Posterior vena cava (tissue), 2 donors: ENCODE results near the gene TNPO2. TPM values are rescaled to one million over a fixed set of nuclear protein-coding genes. Genes with fewer than 3 reads are reported as not detected.

Source experiments
- DNase-seq: peaks from one replicate; pipeline ENCODE4 v3.0.0-alpha.2; 2020; ENCODE audit warnings: low spot score
- intact Hi-C, 2 donors: fragments of 100-400 bp; cut with DNase I; formaldehyde crosslinking; loops; one replicate each; pipeline versions ENCODE4 v1.14.1 to v1.14.2; 2022 to 2023
- total RNA-seq, 2 donors: library from RNA; stranded (reverse); fragmentation: NEBNext Ultra II Directional; extraction: Animal tissue kit (Norgen Biotek cat#: 25700); gene quantifications; one replicate each; pipeline ENCODE4 v1.2.1, GENCODE V29; 2021
- donor health status: DM: yes; HTN: yes; CAD: no.
- donor health status: DM: yes; HTN: yes; CAD: no.

Gene TNPO2
- total RNA-seq, 2 donors from 2014 or later, result 57.5 to 59.2 TPM

GRCh38 chr19:12665281-12665573, 58.5 kb downstream of the TNPO2 start:
- intact Hi-C loops, result no loop called here
- peak; percentile 91 for DNase-seq

- intact Hi-C loops, result no loop called here
- DNase-seq, result no peak
These were observed 59.1 kb downstream of the TNPO2 start for GRCh38 chr19:12664406-12665280.

- no peak for DNase-seq
- intact Hi-C loops, result no loop called here
These were observed 62.8 kb downstream of the TNPO2 start for GRCh38 chr19:12660980-12661379.

GRCh38 chr19:12657966-12658365, 65.8 kb downstream of the TNPO2 start:
- intact Hi-C loops, result no loop called here
- DNase-seq, result no peak

GRCh38 chr19:12656899-12657571, 66.7 kb downstream of the TNPO2 start:
- no peak for DNase-seq
- intact Hi-C loops, result no loop called here

- no peak for DNase-seq
- intact Hi-C loops, result no loop called here
These were observed 68.2 kb downstream of the TNPO2 start for GRCh38 chr19:12655546-12655945.

GRCh38 chr19:12652219-12652618, 71.5 kb downstream of the TNPO2 start:
- no peak for DNase-seq
- intact Hi-C loops, result no loop called here

GRCh38 chr19:12649941-12650340, 73.8 kb downstream of the TNPO2 start:
- DNase-seq, result no peak
- intact Hi-C loops, result no loop called here

Other genes starting within 250 kb of the TNPO2 start
- 1 to 10 TPM; 2.9 to 3.0 TPM for gene ZNF709, start 239.1 kb downstream of the TNPO2 start, total RNA-seq
- gene ZNF564, start 172.4 kb downstream of the TNPO2 start, total RNA-seq, result 10 to 100 TPM; 11.8 to 12.6 TPM
- gene ZNF490, start 113.1 kb downstream of the TNPO2 start, total RNA-seq, result 1 to 10 TPM; 5.4 to 6.3 TPM
- 10 to 100 TPM; 26.8 to 28.5 TPM for gene ZNF791, start 113.0 kb downstream of the TNPO2 start, total RNA-seq
- gene MAN2B1, start 57.2 kb downstream of the TNPO2 start, total RNA-seq, result 10 to 100 TPM; 57.2 to 95.8 TPM
- gene WDR83, start 57.1 kb downstream of the TNPO2 start, total RNA-seq, result 1 to 10 TPM; 6.7 to 6.9 TPM
- 10 to 100 TPM; 47.2 to 52.6 TPM for gene DHPS, start 42.1 kb downstream of the TNPO2 start, total RNA-seq
- gene GNG14, start 35.9 kb downstream of the TNPO2 start, total RNA-seq, result not detected
- gene FBXW9, start 27.3 kb downstream of the TNPO2 start, total RNA-seq, result 1 to 10 TPM; 3.1 to 3.6 TPM
- 100 to 1,000 TPM; 109 to 121 TPM for gene TRIR, start 10.8 kb upstream of the TNPO2 start, total RNA-seq
- gene GET3, start 13.6 kb upstream of the TNPO2 start, total RNA-seq, result 10 to 100 TPM; 41.2 to 42.6 TPM
- gene BEST2, start 27.9 kb upstream of the TNPO2 start, total RNA-seq, result not detected
- gene HOOK2, start 51.6 kb upstream of the TNPO2 start, total RNA-seq, result 10 to 100 TPM; 20.2 to 21.7 TPM
- 100 to 1,000 TPM; 193 to 418 TPM for gene JUNB, start 67.6 kb upstream of the TNPO2 start, total RNA-seq
- 100 to 1,000 TPM; 126 to 130 TPM for gene PRDX2, start 77.9 kb upstream of the TNPO2 start, total RNA-seq
- 1 to 10 TPM in 1 of 2 donors, under 1 TPM in 1; 1.00 to 1.6 TPM for gene THSD8, start 78.1 kb upstream of the TNPO2 start, total RNA-seq
- gene RNASEH2A, start 82.7 kb upstream of the TNPO2 start, total RNA-seq, result 1 to 10 TPM; 4.3 to 5.1 TPM
- gene RTBDN, start 110.6 kb upstream of the TNPO2 start, total RNA-seq, result not detected
- gene MAST1, start 114.6 kb upstream of the TNPO2 start, total RNA-seq, result under 1 TPM in 1 of 2 donors, not detected in 1; 0.37 TPM
- gene DNASE2, start 157.5 kb upstream of the TNPO2 start, total RNA-seq, result 10 to 100 TPM; 20.2 to 31.8 TPM
- under 1 TPM in 1 of 2 donors, not detected in 1; 0.33 TPM for gene KLF1, start 163.3 kb upstream of the TNPO2 start, total RNA-seq
- gene GCDH, start 167.2 kb upstream of the TNPO2 start, total RNA-seq, result 10 to 100 TPM in 1 of 2 donors, 1 to 10 TPM in 1; 8.5 to 14.6 TPM
- not detected for gene SYCE2, start 195.4 kb upstream of the TNPO2 start, total RNA-seq
- gene FARSA, start 209.8 kb upstream of the TNPO2 start, total RNA-seq, result 10 to 100 TPM; 30.8 to 31.1 TPM
- gene CALR, start 214.7 kb upstream of the TNPO2 start, total RNA-seq, result 100 to 1,000 TPM; 629 to 855 TPM
- gene RAD23A, start 221.9 kb upstream of the TNPO2 start, total RNA-seq, result 100 to 1,000 TPM in 1 of 2 donors, 10 to 100 TPM in 1; 90.9 to 124 TPM
- 10 to 100 TPM; 18.1 to 20.7 TPM for gene GADD45GIP1, start 233.3 kb upstream of the TNPO2 start, total RNA-seq
- not detected for gene DAND5, start 245.6 kb upstream of the TNPO2 start, total RNA-seq